ENCODE results near the gene UTF1.

Gene UTF1

DNA sequence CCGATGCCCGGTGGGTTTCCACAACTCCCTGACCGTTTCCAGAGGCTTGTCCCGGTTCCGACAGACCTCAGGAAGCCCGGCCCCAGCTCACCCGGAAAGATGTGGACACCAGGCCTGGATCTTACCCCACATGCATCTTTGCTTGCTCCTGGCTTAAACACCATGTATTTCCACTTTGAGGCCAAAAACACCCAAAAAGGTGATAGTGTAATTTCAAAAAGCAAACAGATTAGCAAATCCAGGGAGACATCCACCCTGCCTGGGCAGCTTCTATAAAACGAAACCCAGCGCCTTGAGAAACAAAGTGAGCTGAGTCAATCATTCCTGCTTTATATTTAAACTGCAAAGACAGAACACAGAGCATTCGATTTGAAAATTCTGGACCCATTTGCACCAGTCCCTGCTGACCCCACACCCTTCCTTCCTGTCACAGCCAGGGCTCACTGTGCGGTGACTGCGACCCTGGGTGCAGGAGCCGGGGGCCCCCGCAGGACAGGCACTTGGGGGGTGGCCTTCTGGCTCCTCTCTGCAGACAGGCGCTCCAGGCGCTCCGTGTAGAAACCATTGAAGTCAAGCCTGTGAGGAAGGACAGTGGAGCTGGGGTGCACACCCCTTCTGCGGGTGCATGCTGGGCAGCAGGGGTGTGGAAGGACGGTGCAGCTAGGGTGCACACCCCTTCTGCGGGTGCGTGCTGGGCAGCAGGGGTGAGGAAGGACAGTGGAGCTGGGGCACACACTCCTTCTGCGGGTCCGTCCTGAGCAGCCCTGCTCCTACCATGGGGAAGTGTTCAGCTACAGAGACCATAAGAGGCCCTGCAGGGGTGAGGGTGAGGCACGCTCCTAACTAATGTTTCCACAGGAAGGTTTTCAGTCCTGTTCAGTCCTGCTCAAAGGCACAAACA is 49.6 kb downstream of the UTF1 start:
- DNase-seq (ENCODE audit: low read depth): no peak

DNA sequence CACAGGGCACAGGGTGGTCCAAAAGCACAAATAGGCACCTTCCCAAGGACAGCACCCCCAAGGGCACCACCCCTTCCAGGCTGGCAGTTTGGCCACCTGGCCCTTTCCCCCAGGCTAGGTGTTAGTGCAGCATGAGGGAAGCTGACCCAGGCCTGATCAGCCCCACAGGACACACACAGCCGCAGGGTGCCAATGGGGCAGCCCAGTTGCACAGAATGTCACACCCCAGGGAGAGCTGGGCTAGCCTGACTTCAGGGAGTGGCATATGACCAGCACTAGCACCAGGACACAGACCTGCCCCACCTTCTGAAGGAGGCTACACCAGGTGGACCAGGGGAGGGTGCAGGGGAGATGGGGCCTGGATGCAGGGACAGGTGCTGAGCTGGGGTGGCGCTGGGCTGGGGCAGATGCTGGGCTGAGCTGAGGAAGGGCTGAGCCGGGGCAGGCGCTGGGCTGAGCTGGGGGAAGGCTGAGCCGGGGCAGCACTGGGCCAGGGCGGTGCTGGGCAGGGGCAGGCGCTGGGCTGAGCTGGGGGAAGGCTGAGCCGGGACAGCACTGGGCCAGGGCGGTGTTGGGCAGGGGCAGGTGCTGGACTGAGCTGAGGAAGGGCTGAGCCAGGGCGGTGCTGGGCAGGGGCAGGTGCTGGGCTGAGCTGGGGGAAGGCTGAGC is 50.5 kb downstream of the UTF1 start:
- DNase-seq (ENCODE audit: low read depth): no peak

DNA sequence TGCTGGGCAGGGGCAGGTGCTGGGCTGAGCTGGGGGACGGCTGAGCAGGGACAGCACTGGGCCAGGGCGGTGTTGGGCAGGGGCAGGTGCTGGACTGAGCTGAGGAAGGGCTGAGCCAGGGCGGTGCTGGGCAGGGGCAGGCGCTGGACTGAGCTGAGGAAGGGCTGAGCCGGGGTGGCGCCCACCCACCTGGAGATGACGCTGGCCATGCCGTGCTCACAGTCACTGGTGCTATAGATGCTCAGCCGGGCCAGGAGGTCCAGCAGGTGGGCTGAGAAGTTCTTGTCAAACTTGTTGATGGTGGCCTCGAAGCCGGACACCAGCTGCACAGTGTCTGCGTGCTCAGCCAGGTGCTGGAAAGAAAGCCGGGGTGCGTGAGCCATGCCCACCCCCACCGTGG is 51.1 kb downstream of the UTF1 start:
- no peak for DNase-seq (ENCODE audit: low read depth)
